T-cell (primary cell): ENCODE results near the gene SP140L. TPM values are rescaled to one million over a fixed set of nuclear protein-coding genes. Genes with fewer than 3 reads are reported as not detected.

Experiments used
- ATAC-seq, 4 experiments: fragments of 200-7000 bp in 3 of 4; fragments of 150-1000 bp in 1 of 4; cut with Tn5 transposase; replicated peaks in 1 of 4; 1 replicate in 3 of 4; 2 replicates in 1 of 4; pipeline ENCODE4 v1.10.0; 2021; ENCODE audit warnings: moderate library complexity in 3 of 4, mild to moderate bottlenecking in 2 of 4, moderate number of reproducible peaks in 1 of 4
- CTCF ChIA-PET, 2 donors: fragments of 300-600 bp; sonication (Branson Sonifier 250); formaldehyde crosslinking; loops; one replicate each; lab custom pipeline; 2022; ENCODE audit warnings: antibody characterized with exemption in 2 of 2; lab: Charles Lee
- POLR2A ChIA-PET, 2 donors: fragments of 300-600 bp; sonication (Branson Sonifier 250); formaldehyde crosslinking; loops; one replicate each; lab custom pipeline; 2022; ENCODE audit warnings: antibody characterized with exemption in 2 of 2; lab: Charles Lee
- DNase-seq, 35 experiments: peaks; one replicate each; pipeline versions ENCODE4 v3.0.0 to v3.0.0-alpha.2; 2013 to 2023
- H3K27ac ChIP-seq: one replicate; pipeline ENCODE4 v1.5.1; 2013; ENCODE audit warnings: low read length
- H3K27me3 ChIP-seq, 2 experiments: replicated peaks in 1 of 2; 1 replicate in 1 of 2; 2 replicates in 1 of 2; pipeline versions ENCODE4 v1.6.1 to v1.7.0; 2013; ENCODE audit warnings: low read length in 1 of 2, mixed read lengths in 1 of 2; ENCODE audit not compliant: control insufficient read depth in 2 of 2, insufficient read depth in 2 of 2; ENCODE audit errors: extremely low read depth in 1 of 2
- H3K36me3 ChIP-seq, 2 donors: 1 replicate in 1 of 2; 2 replicates in 1 of 2; pipeline versions ENCODE4 v1.6.1 to v1.7.0; 2013; ENCODE audit warnings: low read length in 1 of 2; ENCODE audit not compliant: control insufficient read depth in 2 of 2, insufficient read depth in 1 of 2; ENCODE audit errors: extremely low read depth in 1 of 2
- H3K4me1 ChIP-seq, 2 experiments: 1 replicate in 1 of 2; 2 replicates in 1 of 2; pipeline versions ENCODE4 v1.6.1 to v1.7.0; 2013; ENCODE audit warnings: low read length in 2 of 2, mixed read lengths in 1 of 2; ENCODE audit not compliant: insufficient read depth in 2 of 2, control insufficient read depth in 1 of 2; ENCODE audit errors: extremely low read depth in 1 of 2
- H3K4me3 ChIP-seq, 2 donors: 1 replicate in 1 of 2; 2 replicates in 1 of 2; pipeline versions ENCODE4 v1.5.1 to v1.7.0; 2013; ENCODE audit warnings: mild to moderate bottlenecking in 2 of 2, low read length in 1 of 2, moderate library complexity in 1 of 2; ENCODE audit not compliant: control insufficient read depth in 1 of 2; ENCODE audit errors: extremely low read depth in 1 of 2
- H3K9me3 ChIP-seq: 2 replicates; pipeline ENCODE4 v1.7.0; 2013
- H3K27ac Mint-ChIP-seq, 2 donors: one replicate each; pipeline ENCODE4 v1.8.0; 2020 to 2021; ENCODE audit warnings: mild to moderate bottlenecking in 2 of 2, mixed read lengths in 2 of 2
- H3K27me3 Mint-ChIP-seq, 2 donors: one replicate each; pipeline ENCODE4 v1.8.0; 2021 to 2022; ENCODE audit warnings: mixed read lengths in 2 of 2
- H3K36me3 Mint-ChIP-seq: one replicate; pipeline ENCODE4 v1.8.0; 2021; ENCODE audit warnings: mixed read lengths
- H3K4me1 Mint-ChIP-seq, 3 donors: one replicate each; pipeline ENCODE4 v1.8.0; 2020 to 2022; ENCODE audit warnings: mixed read lengths in 3 of 3, mild to moderate bottlenecking in 1 of 3
- H3K4me3 Mint-ChIP-seq, 3 donors: one replicate each; pipeline ENCODE4 v1.8.0; 2020 to 2022; ENCODE audit warnings: mild to moderate bottlenecking in 3 of 3, mixed read lengths in 3 of 3, moderate library complexity in 3 of 3
- H3K9me3 Mint-ChIP-seq, 3 donors: one replicate each; pipeline ENCODE4 v1.8.0; 2020 to 2022; ENCODE audit warnings: mixed read lengths in 3 of 3
- WGBS: methylation state at CpG from one replicate; pipeline ENCODE4 v1.1.5; 2013; ENCODE audit warnings: missing lambda C conversion rate; ENCODE audit not compliant: insufficient coverage; 5-methylcytosine and 5-hydroxymethylcytosine counted together
- total RNA-seq, 35 experiments: library from RNA in 6 of 35; stranded (reverse) in 6 of 35; fragments of 120-200 nt in 1 of 35; gene quantifications; one replicate each; pipeline versions ENCODE4 v1.2.1 to v1.2.4 and lab custom pipeline; 2013 to 2026

The SP140L gene
- total RNA-seq, 5 donors from 2014 or later (not counting 1 experiment from before 2014, with no cell fraction given), result 80.8 to 104 (median 82.0) TPM

DNA sequence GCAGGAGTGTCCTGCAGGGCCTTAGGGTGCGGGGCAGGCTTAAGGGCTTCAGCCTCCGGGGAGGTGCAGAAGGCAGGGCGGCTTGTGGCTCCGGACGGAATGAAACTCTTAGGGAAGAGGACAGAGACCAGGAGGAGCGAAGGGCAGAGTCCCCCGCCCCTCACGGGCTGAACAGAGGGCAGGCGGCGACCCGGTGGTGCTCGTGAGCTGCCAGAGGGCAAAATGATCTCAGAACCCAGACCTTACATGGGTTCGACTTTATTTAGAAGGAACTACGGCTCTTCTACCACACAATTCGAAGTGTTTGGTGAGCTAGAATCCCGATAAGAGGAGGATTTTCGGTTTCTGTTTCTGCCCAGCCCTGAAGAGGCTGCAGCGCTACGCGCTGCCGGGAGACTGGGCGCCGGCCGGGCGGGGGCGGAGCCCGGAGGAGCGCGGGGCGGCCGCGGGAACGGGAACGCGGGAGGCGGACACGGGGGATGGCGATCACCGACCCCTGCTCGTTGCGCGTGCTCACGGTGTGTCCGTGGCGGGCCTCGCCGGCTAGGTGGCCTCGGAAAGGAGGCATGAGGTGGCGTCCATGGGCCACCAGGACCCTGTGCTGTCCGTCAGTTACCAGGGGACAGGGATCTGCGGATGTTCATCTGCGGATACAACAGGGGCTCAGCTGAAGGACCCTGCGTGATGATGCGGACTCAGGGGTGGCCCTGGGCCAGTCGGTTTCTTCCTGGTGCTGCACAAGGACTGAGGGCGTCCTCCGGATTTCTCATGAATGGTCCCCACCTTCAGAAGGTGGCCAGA lies 84.8 kb downstream of the SP140L start:
- under 1% methylated on average over 51 of the region's 57 CpGs for WGBS
- Histone ChIP-seq H3K9me3 (no peaks in the 10 kb centered on the region), H3K27ac (peak overlapping the region; percentile 86), H3K27me3 (no peaks in the 10 kb centered on the region), H3K4me1 (peaks cover 3 to 59% of the 10 kb centered on the region in 2 experiments), H3K4me3 (peak overlapping the region; percentile 69 to 78), H3K36me3 (no peaks in the 10 kb centered on the region)
- DNase-seq (peak in 34 of 35 experiments; percentile 21 to 78 (median 43)), ATAC-seq (peak; percentile 70 to 78 (median 74))
- H3K27me3 Mint-ChIP-seq, result no peaks in the 10 kb centered on the region
- H3K36me3 Mint-ChIP-seq, result peaks cover 8% of the 10 kb centered on the region
- POLR2A ChIA-PET, result interaction anchor here in 1 of 2 donors (0.5 to 0.6 kb wide), 3 partner anchors 61 to 374 kb away, joined by 7 to 13 read pairs (median 7); no protein-coding TSS in a partner anchor
- peak overlapping the region; percentile 99 to 100 for H3K27ac Mint-ChIP-seq
- H3K9me3 Mint-ChIP-seq, result no peaks in the 10 kb centered on the region
- CTCF ChIA-PET, result interaction anchor here (0.6 to 1.3 kb wide), 5 partner anchors 36 to 250 kb away, joined by 3 to 5 read pairs (median 3); no protein-coding TSS in a partner anchor
- H3K4me3 Mint-ChIP-seq, result peak overlapping the region; percentile 91 to 99 (median 98)
- peaks cover 76 to 90% (median 77%) of the 10 kb centered on the region in 3 donors for H3K4me1 Mint-ChIP-seq

DNA sequence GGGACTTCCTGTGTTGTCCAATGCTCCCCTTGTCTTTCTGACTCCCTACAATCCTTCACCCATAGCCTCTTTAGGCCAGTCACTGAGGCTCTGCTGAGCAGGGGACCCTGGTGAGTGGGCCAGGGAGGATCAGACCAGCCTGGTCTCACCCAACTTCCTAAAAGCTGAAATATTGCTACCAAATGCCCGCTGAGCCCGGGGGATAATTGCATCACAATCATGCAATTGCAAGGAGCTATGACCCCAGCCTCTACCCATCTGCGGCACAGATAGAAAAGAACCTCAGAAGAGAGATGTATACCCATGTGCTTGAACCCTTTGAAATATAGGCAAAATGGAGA lies 85.3 kb downstream of the SP140L start:
- H3K9me3 ChIP-seq, result no peaks in the 10 kb centered on the region
- H3K27ac Mint-ChIP-seq, result peak overlapping the region; percentile 99 to 100
- no peaks in the 10 kb centered on the region for H3K9me3 Mint-ChIP-seq
- no peak for ATAC-seq
- H3K27me3 Mint-ChIP-seq, result no peaks in the 10 kb centered on the region
- H3K4me1 Mint-ChIP-seq, result peaks cover 74 to 85% (median 75%) of the 10 kb centered on the region in 3 donors
- POLR2A ChIA-PET, result interaction anchor here in 1 of 2 donors (0.6 kb wide), 1 partner anchor 60 kb away, joined by 7 read pairs; no protein-coding TSS in a partner anchor
- no peak for DNase-seq
- peak overlapping the region; percentile 69 to 78 for H3K4me3 ChIP-seq
- WGBS, result 100% methylated on average over 1 of the region's 3 CpGs
- CTCF ChIA-PET, result interaction anchor here (0.6 to 1.3 kb wide), 4 partner anchors 35 to 250 kb away, joined by 3 to 5 read pairs (median 4); no protein-coding TSS in a partner anchor
- no peaks in the 10 kb centered on the region for H3K36me3 ChIP-seq
- H3K27me3 ChIP-seq, result no peaks in the 10 kb centered on the region
- peak overlapping the region; percentile 86 for H3K27ac ChIP-seq
- H3K4me1 ChIP-seq, result peaks cover 3 to 59% of the 10 kb centered on the region in 2 experiments
- H3K4me3 Mint-ChIP-seq, result peak overlapping the region; percentile 91 to 99 (median 98)
- peaks cover 3% of the 10 kb centered on the region for H3K36me3 Mint-ChIP-seq

GRCh38 chr2:230412846-230413245 lies 85.9 kb downstream of the SP140L start:
- H3K4me1 ChIP-seq, result peaks cover 6 to 59% of the 10 kb centered on the region in 2 experiments
- H3K27ac ChIP-seq, result no peak overlapping the region

DNA sequence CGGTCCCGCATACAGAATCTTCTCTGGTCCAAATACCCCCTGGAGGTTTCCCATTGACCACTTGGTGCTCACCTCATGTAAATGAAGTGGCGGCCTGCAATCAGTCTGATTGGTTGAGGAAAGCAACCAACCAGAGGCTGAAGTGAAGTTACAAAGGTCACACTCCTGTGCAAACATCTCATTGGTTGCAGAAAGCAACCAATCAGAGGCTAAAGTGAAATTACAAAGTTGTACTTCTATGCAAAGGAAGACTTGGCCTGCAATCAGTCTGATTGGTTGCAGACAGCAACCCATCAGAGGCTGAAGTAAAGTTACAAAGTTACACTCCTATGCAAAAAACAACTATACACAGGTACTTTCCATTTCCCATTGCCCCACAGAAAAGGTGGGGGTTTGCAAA lies 86.5 kb downstream of the SP140L start:
- no CpG with 5 or more reads among the region's 3 CpGs for WGBS
- DNase-seq (no peak), ATAC-seq (no peak)
- no peaks in the 10 kb centered on the region for H3K27me3 ChIP-seq
- peaks cover 74 to 81% (median 74%) of the 10 kb centered on the region in 3 donors for H3K4me1 Mint-ChIP-seq
- H3K4me3 Mint-ChIP-seq, result peak overlapping the region; percentile 59 to 98 (median 91)
- no peak overlapping the region for H3K4me3 ChIP-seq
- H3K27ac ChIP-seq, result peak overlapping the region; percentile 24
- peaks cover 10 to 60% of the 10 kb centered on the region in 2 experiments for H3K4me1 ChIP-seq
- H3K27me3 Mint-ChIP-seq, result no peaks in the 10 kb centered on the region
- POLR2A ChIA-PET, result no interaction called here
- no peaks in the 10 kb centered on the region for H3K9me3 ChIP-seq
- no peaks in the 10 kb centered on the region for H3K9me3 Mint-ChIP-seq
- CTCF ChIA-PET, result no interaction called here
- peaks cover 8% of the 10 kb centered on the region for H3K36me3 Mint-ChIP-seq
- H3K36me3 ChIP-seq, result no peaks in the 10 kb centered on the region
- H3K27ac Mint-ChIP-seq, result peak overlapping the region; percentile 99 to 100

More at GRCh38 chr2:230412846-230413245, 85.9 kb downstream of the SP140L start:
- DNase-seq (no peak), ATAC-seq (no peak)
- Mint-ChIP-seq H3K4me3 (peak overlapping the region; percentile 91 to 99 (median 98)), H3K36me3 (peaks cover 3% of the 10 kb centered on the region), H3K27me3 (no peaks in the 10 kb centered on the region), H3K9me3 (no peaks in the 10 kb centered on the region), H3K27ac (peak overlapping the region; percentile 99 to 100), H3K4me1 (peaks cover 74 to 83% (median 75%) of the 10 kb centered on the region in 3 donors)
- WGBS, result 96% methylated on average over 8 of the region's 9 CpGs
- Histone ChIP-seq H3K4me3 (no peak overlapping the region), H3K36me3 (no peaks in the 10 kb centered on the region), H3K9me3 (no peaks in the 10 kb centered on the region), H3K27me3 (no peaks in the 10 kb centered on the region)
- CTCF ChIA-PET, result no interaction called here
- POLR2A ChIA-PET, result no interaction called here

DNA sequence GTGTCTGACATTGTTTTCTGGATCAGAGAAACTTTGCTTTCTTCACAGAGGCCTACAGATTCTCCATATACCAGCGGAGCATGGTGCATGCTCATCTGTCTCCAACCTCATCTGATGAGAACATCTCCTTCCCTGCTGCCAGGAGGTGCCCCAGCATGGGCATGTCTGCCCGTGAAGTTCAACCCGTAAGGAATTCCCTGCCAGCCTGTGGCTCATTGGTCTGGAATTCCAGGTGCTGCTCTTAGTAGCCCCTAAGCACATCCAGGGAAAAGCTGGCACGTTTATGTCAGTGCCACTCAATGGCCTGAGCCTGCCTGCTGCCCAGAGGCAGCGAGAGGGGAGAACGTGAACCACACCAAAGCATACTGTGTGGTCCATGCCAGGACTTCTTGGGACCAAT lies 87.3 kb downstream of the SP140L start:
- WGBS, result 98% methylated on average over 5 of the region's 6 CpGs
- H3K27me3 Mint-ChIP-seq, result no peaks in the 10 kb centered on the region
- peak overlapping the region; percentile 50 to 98 (median 91) for H3K4me3 Mint-ChIP-seq
- H3K4me3 ChIP-seq, result no peak overlapping the region
- H3K4me1 Mint-ChIP-seq, result peaks cover 74 to 81% (median 74%) of the 10 kb centered on the region in 3 donors
- no peak overlapping the region for H3K27ac ChIP-seq
- ChIA-PET POLR2A (no interaction called here), CTCF (no interaction called here)
- peaks cover 0 to 2% of the 10 kb centered on the region in 2 donors for H3K36me3 ChIP-seq
- H3K36me3 Mint-ChIP-seq, result peaks cover 16% of the 10 kb centered on the region
- DNase-seq (no peak), ATAC-seq (no peak)
- H3K27ac Mint-ChIP-seq, result peak overlapping the region; percentile 99 to 100
- H3K9me3 Mint-ChIP-seq, result no peaks in the 10 kb centered on the region
- no peaks in the 10 kb centered on the region for H3K27me3 ChIP-seq
- no peaks in the 10 kb centered on the region for H3K9me3 ChIP-seq
- peaks cover 18 to 63% of the 10 kb centered on the region in 2 experiments for H3K4me1 ChIP-seq

- H3K36me3 Mint-ChIP-seq, result peaks cover 22% of the 10 kb centered on the region
- Histone ChIP-seq H3K4me3 (peak within 1 kb of the TSS; percentile 90 to 94), H3K36me3 (peaks cover 0 to 10% of the 10 kb centered on the region in 2 donors), H3K9me3 (no peaks in the 10 kb centered on the region), H3K27ac (peak within 1 kb of the TSS; percentile 95), H3K4me1 (peaks cover 28 to 61% of the 10 kb centered on the region in 2 experiments), H3K27me3 (no peaks in the 10 kb centered on the region)
- CTCF ChIA-PET, result interaction anchor here in 1 of 2 donors (0.6 to 0.7 kb wide), 2 partner anchors 32 to 381 kb away, joined by 3 read pairs; no protein-coding TSS in a partner anchor
- H3K4me3 Mint-ChIP-seq, result peak within 1 kb of the TSS; percentile 91 to 98 (median 92)
- peaks cover 72 to 81% (median 80%) of the 10 kb centered on the region in 3 donors for H3K4me1 Mint-ChIP-seq
- no CpG with 5 or more reads among the region's 12 CpGs for WGBS
- no peaks in the 10 kb centered on the region for H3K9me3 Mint-ChIP-seq
- H3K27ac Mint-ChIP-seq, result peak within 1 kb of the TSS; percentile 99 to 100
- DNase-seq, result peak; percentile 50 to 86 (median 67)
- POLR2A ChIA-PET, result no interaction called here
- H3K27me3 Mint-ChIP-seq, result no peaks in the 10 kb centered on the region
- peak; percentile 81 to 88 (median 84) for ATAC-seq
Observed at GRCh38 chr2:230416061-230416721, 89.2 kb downstream of the SP140L start, which contains the start of gene SP100. TSS of gene SP100 (plus strand) at chr2:230416201. CDS start at chr2:230416297, 96 bp downstream.
